HFF-Myc (cell line): ENCODE measurements around the gene DIP2A.

Source experiments
- DNase-seq: peaks from one replicate; pipeline ENCODE4 v3.0.0-alpha.2; 2011; ENCODE audit warnings: low read depth; ENCODE audit errors: extremely low read depth
- H3K4me3 ChIP-seq: replicated peaks from 2 replicates; pipeline ENCODE4 v1.5.1; 2011; ENCODE audit warnings: low read depth, mild to moderate bottlenecking, control low read depth, low read length
- CTCF ChIP-seq: IDR thresholded peaks from 2 replicates; pipeline ENCODE4 v1.5.1; 2012; ENCODE audit warnings: mild to moderate bottlenecking, low read depth, low read length, control low read depth; ENCODE audit errors: missing control alignments

DIP2A gene

GRCh38 chr21:46596201-46596600, 137.5 kb downstream of the DIP2A start:
- no peak overlapping the region for H3K4me3 ChIP-seq
- TF ChIP-seq CTCF: no peak
- no peak for DNase-seq

DNA sequence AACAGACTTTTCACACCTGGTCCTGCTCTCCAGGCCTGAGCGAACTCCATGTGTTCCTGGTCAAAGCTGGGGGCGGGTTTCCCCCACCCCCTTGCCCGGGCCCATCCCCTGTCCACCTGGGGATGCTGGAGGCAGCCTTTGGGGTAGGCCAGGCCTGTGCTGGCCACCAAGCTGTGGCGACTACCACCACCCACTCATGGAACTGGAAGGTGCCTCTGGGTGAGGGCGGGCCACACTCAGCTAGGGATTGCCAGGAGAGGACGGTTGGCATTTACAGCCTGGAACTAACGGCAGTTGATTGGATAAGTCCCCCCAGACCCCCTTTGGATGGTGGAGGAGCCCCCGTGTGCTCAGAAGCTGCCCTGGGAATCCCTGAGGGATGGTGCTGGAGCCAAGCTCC, 138.3 kb downstream of the DIP2A start:
- DNase-seq: no peak
- no peak for TF ChIP-seq CTCF
- H3K4me3 ChIP-seq: no peak overlapping the region

GRCh38 chr21:46597896-46598343, 139.2 kb downstream of the DIP2A start:
- H3K4me3 ChIP-seq: no peak overlapping the region
- TF ChIP-seq CTCF: no peak
- DNase-seq: no peak

DNA sequence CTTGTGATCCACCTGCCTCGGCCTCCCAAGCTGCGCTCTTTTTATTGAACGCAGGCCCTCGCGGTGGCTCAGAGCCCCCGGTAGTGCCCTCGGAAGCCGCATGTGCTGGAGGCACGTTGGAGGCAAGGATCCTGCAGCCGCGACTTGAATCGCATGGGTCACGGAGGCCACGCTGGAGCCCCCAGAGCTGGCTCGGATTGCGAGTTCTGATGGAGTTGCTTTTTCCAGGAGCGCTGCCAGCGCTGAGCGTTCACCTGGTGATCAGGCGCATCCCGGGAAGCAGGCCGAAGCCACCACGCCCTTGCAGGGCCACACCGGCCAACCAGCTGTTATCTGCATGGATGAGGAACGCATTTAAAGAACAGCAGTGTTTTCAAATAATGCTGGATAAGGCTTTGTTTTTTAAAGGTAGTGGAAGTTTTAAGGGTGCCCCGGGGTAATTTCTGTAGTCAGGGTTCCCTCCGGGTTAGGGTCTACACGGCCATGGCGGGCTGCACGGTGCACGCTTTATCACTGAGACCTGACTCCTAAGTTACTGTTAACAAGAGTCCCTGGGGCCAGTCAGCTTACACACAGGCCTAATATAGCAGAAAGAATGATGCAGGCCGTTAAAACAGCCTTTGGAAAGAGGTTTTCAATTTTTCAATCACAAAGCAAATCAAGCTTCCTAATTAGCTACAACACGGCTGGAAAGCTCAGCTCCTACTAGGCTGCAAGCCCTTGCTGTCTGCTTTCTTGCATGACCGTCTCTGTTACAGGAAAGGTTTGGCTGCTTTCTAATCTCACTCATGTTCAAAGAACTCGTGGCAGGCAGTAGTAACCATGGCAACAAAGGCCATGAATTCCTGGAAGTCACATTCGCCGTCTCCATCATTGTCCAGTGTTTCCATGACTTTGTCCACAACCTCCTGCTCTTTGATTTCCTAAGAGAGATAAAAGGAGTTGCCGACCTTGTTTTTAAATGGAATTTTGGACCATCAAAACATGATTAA, 140.2 kb downstream of the DIP2A start:
- no peak overlapping the region for H3K4me3 ChIP-seq
- no peak for TF ChIP-seq CTCF
- DNase-seq: peak; percentile 10

GRCh38 chr21:46600305-46600704, 141.6 kb downstream of the DIP2A start:
- H3K4me3 ChIP-seq: no peak overlapping the region
- DNase-seq: no peak
- no peak for TF ChIP-seq CTCF

DNA sequence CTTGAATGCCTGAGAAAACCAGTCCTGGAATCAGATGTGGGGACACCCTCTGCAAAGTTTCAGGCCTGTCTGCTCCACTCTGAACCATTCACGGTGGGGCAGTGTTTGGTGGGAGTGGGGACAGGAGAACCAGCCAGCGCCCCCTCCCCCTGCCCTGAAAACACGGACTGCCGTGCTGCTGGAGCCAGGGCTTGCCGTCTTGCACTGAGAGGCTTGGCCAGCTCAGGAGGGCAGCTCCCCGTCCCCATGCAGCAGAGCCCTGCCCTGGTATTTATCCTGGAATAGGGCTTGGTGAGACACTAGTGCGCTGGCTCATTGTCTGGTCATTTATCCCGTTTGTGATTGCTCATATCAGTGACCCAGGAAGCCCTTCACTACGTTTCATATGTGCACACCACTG, 142.3 kb downstream of the DIP2A start:
- TF ChIP-seq CTCF: no peak
- DNase-seq: no peak
- no peak overlapping the region for H3K4me3 ChIP-seq
